ENCODE data around the gene C9orf50. TPM values are rescaled to one million over a fixed set of nuclear protein-coding genes. Genes with fewer than 3 reads are reported as not detected.

The C9orf50 gene
- total RNA-seq, 1 donor from 2014 or later: not detected

GRCh38 chr9:129612123-129612522 is 8.8 kb downstream of the C9orf50 start:
- H3K36me3 Mint-ChIP-seq (ENCODE audit: low read depth): no peaks in the 10 kb centered on the region
- ATAC-seq (ENCODE audit: low read depth) (no peak), DNase-seq (no peak)
- POLR2A ChIA-PET: interaction anchor here (0.5 to 0.6 kb wide), 2 partner anchors 467 to 470 kb away, joined by 3 to 5 read pairs; no protein-coding TSS in a partner anchor
- H3K9me3 Mint-ChIP-seq: no peaks in the 10 kb centered on the region
- no peak for TF ChIP-seq CTCF (IDR thresholded peaks at IDR 0.05)
- CTCF ChIA-PET: interaction anchor here (0.7 to 4.2 kb wide), 8 partner anchors 8 to 481 kb away, joined by 4 to 49 read pairs (median 11); no protein-coding TSS in a partner anchor
- H3K4me3 Mint-ChIP-seq: no peak overlapping the region
- H3K4me1 Mint-ChIP-seq: peaks cover 23% of the 10 kb centered on the region
- H3K27me3 Mint-ChIP-seq: peaks cover 2% of the 10 kb centered on the region
- H3K27ac Mint-ChIP-seq: no peak overlapping the region
- intact Hi-C loops (cut with micrococcal nuclease): no loop called here

GRCh38 chr9:129611307-129611800 is 9.5 kb downstream of the C9orf50 start:
- CTCF ChIA-PET: interaction anchor here (0.5 to 4.2 kb wide), 17 partner anchors 9 to 531 kb away, joined by 3 to 49 read pairs (median 5); partner anchors contain the start of gene DOLPP1
- intact Hi-C loops (cut with micrococcal nuclease): loop anchor here (1.0 kb wide), 3 partner anchors 13 to 172 kb away; partner anchors contain the start of gene ASB6
- peaks cover 24% of the 10 kb centered on the region for H3K4me1 Mint-ChIP-seq
- TF ChIP-seq CTCF (IDR thresholded peaks at IDR 0.05): no peak
- POLR2A ChIA-PET: interaction anchor here (0.5 to 1.5 kb wide), 8 partner anchors 9 to 473 kb away, joined by 3 to 26 read pairs (median 4); partner anchors contain the start of genes C9orf50 and IER5L
- no peaks in the 10 kb centered on the region for H3K9me3 Mint-ChIP-seq
- DNase-seq: no peak
- H3K27me3 Mint-ChIP-seq: peaks cover 2% of the 10 kb centered on the region
- H3K4me3 Mint-ChIP-seq: peak overlapping the region; percentile 81
- peak overlapping the region; percentile 41 for H3K27ac Mint-ChIP-seq
- no peaks in the 10 kb centered on the region for H3K36me3 Mint-ChIP-seq (ENCODE audit: low read depth)
- ATAC-seq (ENCODE audit: low read depth): no peak

- H3K4me1 Mint-ChIP-seq: peaks cover 24% of the 10 kb centered on the region
- POLR2A ChIA-PET: interaction anchor here (0.5 to 1.5 kb wide), 9 partner anchors 9 to 472 kb away, joined by 3 to 26 read pairs (median 5); partner anchors contain the start of genes C9orf50 and IER5L
- peak overlapping the region; percentile 81 for H3K4me3 Mint-ChIP-seq
- CTCF ChIA-PET: interaction anchor here (0.5 to 4.2 kb wide), 17 partner anchors 9 to 530 kb away, joined by 3 to 49 read pairs (median 5); partner anchors contain the start of gene DOLPP1
- peak; percentile 37 for TF ChIP-seq CTCF (IDR thresholded peaks at IDR 0.05)
- H3K36me3 Mint-ChIP-seq (ENCODE audit: low read depth): no peaks in the 10 kb centered on the region
- peak overlapping the region; percentile 41 for H3K27ac Mint-ChIP-seq
- ATAC-seq (ENCODE audit: low read depth): peak; percentile 82
- H3K27me3 Mint-ChIP-seq: peaks cover 2% of the 10 kb centered on the region
- intact Hi-C loops (cut with micrococcal nuclease): loop anchor here (1.0 kb wide), 6 partner anchors 14 to 479 kb away; partner anchors contain the start of gene ASB6
- H3K9me3 Mint-ChIP-seq: no peaks in the 10 kb centered on the region
- peak; percentile 75 for DNase-seq
Observed at GRCh38 chr9:129610473-129611306, 10.2 kb downstream of the C9orf50 start.

GRCh38 chr9:129610213-129610472 is 10.8 kb downstream of the C9orf50 start:
- DNase-seq (no peak), ATAC-seq (ENCODE audit: low read depth) (no peak)
- Mint-ChIP-seq H3K27me3 (peaks cover 2% of the 10 kb centered on the region), H3K4me3 (peak overlapping the region; percentile 81), H3K27ac (no peak overlapping the region), H3K36me3 (ENCODE audit: low read depth) (no peaks in the 10 kb centered on the region), H3K9me3 (no peaks in the 10 kb centered on the region), H3K4me1 (peaks cover 24% of the 10 kb centered on the region)
- no peak for TF ChIP-seq CTCF (IDR thresholded peaks at IDR 0.05)
- CTCF ChIA-PET: interaction anchor here (1.3 to 4.2 kb wide), 2 partner anchors 12 to 471 kb away, joined by 5 to 49 read pairs; no protein-coding TSS in a partner anchor
- POLR2A ChIA-PET: no interaction called here
- intact Hi-C loops (cut with micrococcal nuclease): loop anchor here (1.0 kb wide), 3 partner anchors 436 to 479 kb away; no protein-coding TSS in a partner anchor
